Activated CD8-positive, alpha-beta memory T cell treated with anti-CD3 and anti-CD28 coated beads, Interleukin-2, amount 50 U/mL, for 48 hours (primary cell): ENCODE data around the gene CACNA1H.

Experiments used
- DNase-seq: peaks from one replicate; pipeline ENCODE4 v3.0.0-alpha.2; 2020

Gene CACNA1H

GRCh38 chr16:1152651-1153259, at the start of gene CACNA1H:
TSS of gene CACNA1H (plus strand) at chr16:1153106. CDS start at chr16:1153738, 632 bp downstream.
- DNase-seq, result peak; percentile 73

- DNase-seq, result no peak
Observed at GRCh38 chr16:1103636-1103980, 49.3 kb upstream of the CACNA1H start.

GRCh38 chr16:1105888-1106620, 46.9 kb upstream of the CACNA1H start:
- DNase-seq, result peak; percentile 78

- DNase-seq, result no peak
Observed at GRCh38 chr16:1106659-1107058, 46.2 kb upstream of the CACNA1H start.

GRCh38 chr16:1107141-1107540, 45.8 kb upstream of the CACNA1H start:
- no peak for DNase-seq

- DNase-seq, result no peak
Observed at GRCh38 chr16:1107731-1108130, 45.2 kb upstream of the CACNA1H start.

- DNase-seq, result no peak
Observed at GRCh38 chr16:1108299-1109252, 44.3 kb upstream of the CACNA1H start.

- no peak for DNase-seq
Observed at GRCh38 chr16:1109648-1110047, 43.3 kb upstream of the CACNA1H start.

- DNase-seq, result no peak
Observed at GRCh38 chr16:1112506-1113184, 40.3 kb upstream of the CACNA1H start.

- DNase-seq, result no peak
Observed at GRCh38 chr16:1113489-1113888, 39.4 kb upstream of the CACNA1H start.

GRCh38 chr16:1113889-1114526, 38.9 kb upstream of the CACNA1H start:
- DNase-seq, result no peak

GRCh38 chr16:1116693-1117077, 36.2 kb upstream of the CACNA1H start:
- no peak for DNase-seq

- DNase-seq, result no peak
Observed at GRCh38 chr16:1117176-1117900, 35.6 kb upstream of the CACNA1H start.

- DNase-seq, result no peak
Observed at GRCh38 chr16:1117926-1118325, 35.0 kb upstream of the CACNA1H start.

- DNase-seq, result no peak
Observed at GRCh38 chr16:1119129-1119528, 33.8 kb upstream of the CACNA1H start.

- no peak for DNase-seq
Observed at GRCh38 chr16:1119766-1120576, 32.9 kb upstream of the CACNA1H start.

GRCh38 chr16:1120577-1120941, 32.3 kb upstream of the CACNA1H start:
- DNase-seq, result no peak

GRCh38 chr16:1121009-1121408, 31.9 kb upstream of the CACNA1H start:
- DNase-seq, result no peak

- no peak for DNase-seq
Observed at GRCh38 chr16:1121601-1122397, 31.1 kb upstream of the CACNA1H start.

GRCh38 chr16:1122398-1122765, 30.5 kb upstream of the CACNA1H start:
- DNase-seq, result no peak
